MCF 10A (cell line): ENCODE results near the gene ACOXL. TPM values are rescaled to one million over a fixed set of nuclear protein-coding genes. Genes with fewer than 3 reads are reported as not detected.

Experiments used
- BruUV-seq: library from RNA; stranded (reverse); fragments of 400-500 nt; replicated peaks from 2 replicates; lab custom pipeline; 2021; lab: Mats Ljungman, UMichigan
- CTCF ChIA-PET: fragments of 300-600 bp; sonication (Branson Sonifier 250); formaldehyde crosslinking; extraction: SDS; loops from one replicate; lab custom pipeline; 2021; ENCODE audit warnings: antibody characterized with exemption, inconsistent platforms; lab: Yijun Ruan, JAX
- POLR2A ChIA-PET: fragments of 300-600, 350-650 bp; sonication (Branson Sonifier 250); formaldehyde crosslinking; extraction: SDS; loops from one replicate; lab custom pipeline; 2020; ENCODE audit warnings: antibody characterized with exemption, inconsistent platforms; lab: Yijun Ruan, JAX
- DNase-seq: peaks from one replicate; pipeline ENCODE4 v3.0.0-alpha.2; 2018; ENCODE audit not compliant: unreplicated experiment
- H3K27ac Mint-ChIP-seq: one replicate; pipeline ENCODE4 v1.8.0; 2022; ENCODE audit warnings: mild to moderate bottlenecking, low read depth, mixed read lengths; ENCODE audit not compliant: unreplicated experiment
- H3K27me3 Mint-ChIP-seq: one replicate; pipeline ENCODE4 v1.8.0; 2022; ENCODE audit warnings: mixed read lengths; ENCODE audit not compliant: insufficient read depth, unreplicated experiment
- H3K36me3 Mint-ChIP-seq: one replicate; pipeline ENCODE4 v1.8.0; 2022; ENCODE audit warnings: mild to moderate bottlenecking, moderate library complexity, mixed read lengths; ENCODE audit not compliant: insufficient read depth, unreplicated experiment
- H3K4me1 Mint-ChIP-seq: one replicate; pipeline ENCODE4 v1.8.0; 2022; ENCODE audit warnings: mixed read lengths; ENCODE audit not compliant: insufficient read depth, unreplicated experiment
- H3K4me3 Mint-ChIP-seq: one replicate; pipeline ENCODE4 v1.8.0; 2022; ENCODE audit warnings: mild to moderate bottlenecking, moderate library complexity, mixed read lengths; ENCODE audit not compliant: unreplicated experiment
- H3K9me3 Mint-ChIP-seq: one replicate; pipeline ENCODE4 v1.8.0; 2022; ENCODE audit warnings: mixed read lengths; ENCODE audit not compliant: unreplicated experiment
- CTCF ChIP-seq: fragments of 200-600 bp; IDR thresholded peaks from one replicate; pipeline ENCODE4 v1.8.0; 2022; ENCODE audit warnings: antibody characterized with exemption, mild to moderate bottlenecking; ENCODE audit not compliant: unreplicated experiment
- intact Hi-C: fragments of 100-400 bp; cut with micrococcal nuclease; formaldehyde crosslinking; loops from 2 replicates; pipeline ENCODE4 v1.14.1; 2022
- total RNA-seq: library from RNA; stranded (reverse); gene quantifications from 2 replicates; pipeline ENCODE4 v1.2.3, GENCODE V29; 2022

The ACOXL gene
- total RNA-seq, 1 experiment from 2014 or later, result not detected

GRCh38 chr2:110816404-110817365, 84.3 kb downstream of the ACOXL start:
- no TSS peak for BruUV-seq
- TF ChIP-seq CTCF, result no peak
- Mint-ChIP-seq H3K4me3 (no peak overlapping the region), H3K27me3 (peaks cover 47% of the 10 kb centered on the region), H3K27ac (no peak overlapping the region), H3K4me1 (peaks cover 10% of the 10 kb centered on the region), H3K9me3 (no peaks in the 10 kb centered on the region), H3K36me3 (no peaks in the 10 kb centered on the region)
- intact Hi-C loops, result no loop called here
- peak; percentile 22 for DNase-seq
- ChIA-PET POLR2A (interaction anchor here (0.5 to 0.9 kb wide), 3 partner anchors 11 to 231 kb away, joined by 3 to 4 read pairs (median 3); no protein-coding TSS in a partner anchor), CTCF (interaction anchor here (0.6 to 0.7 kb wide), 3 partner anchors 62 to 300 kb away, joined by 3 to 6 read pairs (median 3); no protein-coding TSS in a partner anchor)

- Mint-ChIP-seq H3K27me3 (peaks cover 53% of the 10 kb centered on the region), H3K4me3 (no peak overlapping the region), H3K36me3 (no peaks in the 10 kb centered on the region), H3K27ac (no peak overlapping the region), H3K4me1 (peaks cover 6% of the 10 kb centered on the region), H3K9me3 (peaks cover under 1% of the 10 kb centered on the region)
- intact Hi-C loops, result no loop called here
- DNase-seq, result no peak
- CTCF ChIA-PET, result no interaction called here
- POLR2A ChIA-PET, result no interaction called here
- TF ChIP-seq CTCF, result no peak
- no TSS peak for BruUV-seq
These were observed 86.6 kb downstream of the ACOXL start for GRCh38 chr2:110818767-110819481.

- Mint-ChIP-seq H3K27ac (no peak overlapping the region), H3K4me1 (peaks cover 6% of the 10 kb centered on the region), H3K36me3 (no peaks in the 10 kb centered on the region), H3K4me3 (no peak overlapping the region), H3K27me3 (peaks cover 61% of the 10 kb centered on the region), H3K9me3 (peaks cover 9% of the 10 kb centered on the region)
- ChIA-PET POLR2A (no interaction called here), CTCF (no interaction called here)
- no peak for TF ChIP-seq CTCF
- no peak for DNase-seq
- no TSS peak for BruUV-seq
- intact Hi-C loops, result no loop called here
These were observed 87.3 kb downstream of the ACOXL start for GRCh38 chr2:110819711-110820110.

- Mint-ChIP-seq H3K4me3 (no peak overlapping the region), H3K27me3 (peaks cover 65% of the 10 kb centered on the region), H3K4me1 (peaks cover 6% of the 10 kb centered on the region), H3K9me3 (peaks cover 9% of the 10 kb centered on the region), H3K27ac (no peak overlapping the region), H3K36me3 (no peaks in the 10 kb centered on the region)
- POLR2A ChIA-PET, result no interaction called here
- no TSS peak for BruUV-seq
- intact Hi-C loops, result no loop called here
- TF ChIP-seq CTCF, result no peak
- CTCF ChIA-PET, result no interaction called here
- DNase-seq, result no peak
These were observed 87.8 kb downstream of the ACOXL start for GRCh38 chr2:110820128-110820527.
